SK-N-SH treated with all-trans-retinoic acid at 6 μM for 48 hours (cell line): Measurements from ENCODE around the gene MORN4.

Experiments used
- ATAC-seq: fragments of 200-7000 bp; cut with Tn5 transposase; 3 replicates; pipeline ENCODE4 v1.9.1; 2020; ENCODE audit warnings: mild to moderate bottlenecking, moderate library complexity
- ARNTL ChIP-seq: fragments of 450-650 bp; formaldehyde crosslinking; IDR thresholded peaks from 2 replicates; pipeline ENCODE4 v1.5.0; 2020; ENCODE audit warnings: low read depth, mild to moderate bottlenecking, moderate library complexity, borderline replicate concordance
- BACH2 ChIP-seq: fragments of 250-450 bp; sonication (Bioruptor Pico); IDR thresholded peaks from 2 replicates; pipeline ENCODE4 v1.9.0; 2021; ENCODE audit warnings: mild to moderate bottlenecking, borderline replicate concordance
- CSDC2 ChIP-seq: fragments of 250-450 bp; sonication (Bioruptor Pico); IDR thresholded peaks from 2 replicates; pipeline ENCODE4 v1.5.0; 2020; ENCODE audit warnings: mild to moderate bottlenecking, moderate library complexity
- ESRRG ChIP-seq: fragments of 250-450 bp; sonication (Bioruptor Pico); IDR thresholded peaks from 2 replicates; pipeline ENCODE4 v1.6.1; 2021; ENCODE audit warnings: mild to moderate bottlenecking
- GLIS3 ChIP-seq: fragments of 250-450 bp; sonication (Bioruptor Pico); IDR thresholded peaks from 2 replicates; pipeline ENCODE4 v1.5.0; 2020; ENCODE audit warnings: mild to moderate bottlenecking, moderate library complexity
- ISL1 ChIP-seq: fragments of 250-450 bp; sonication (Bioruptor Pico); IDR thresholded peaks from 2 replicates; pipeline ENCODE4 v2.1.2; 2022; ENCODE audit warnings: mild to moderate bottlenecking, moderate library complexity
- OSR1 ChIP-seq: fragments of 250-450 bp; sonication (Bioruptor Pico); IDR thresholded peaks from 2 replicates; pipeline ENCODE4 v1.8.0; 2022; ENCODE audit warnings: moderate library complexity, mild to moderate bottlenecking, inconsistent platforms
- PPARA ChIP-seq: fragments of 250-450 bp; sonication (Bioruptor Pico); IDR thresholded peaks from 2 replicates; pipeline ENCODE4 v1.5.0; 2020; ENCODE audit warnings: mild to moderate bottlenecking, borderline replicate concordance
- RARB ChIP-seq: fragments of 250-450 bp; sonication (Bioruptor Pico); IDR thresholded peaks from 2 replicates; pipeline ENCODE4 v1.8.0; 2021; ENCODE audit warnings: mild to moderate bottlenecking, moderate library complexity
- SNAI2 ChIP-seq: fragments of 250-450 bp; sonication (Bioruptor Pico); IDR thresholded peaks from 2 replicates; pipeline ENCODE4 v1.5.0; 2020; ENCODE audit warnings: mild to moderate bottlenecking, moderate library complexity
- TCF4 ChIP-seq: fragments of 250-450 bp; sonication (Bioruptor Pico); IDR thresholded peaks from 2 replicates; pipeline ENCODE4 v1.8.0; 2021; ENCODE audit warnings: mild to moderate bottlenecking, moderate library complexity, borderline replicate concordance
- TOX ChIP-seq: fragments of 250-450 bp; sonication (Bioruptor Pico); IDR thresholded peaks from 2 replicates; pipeline ENCODE4 v1.8.0; 2021; ENCODE audit warnings: mild to moderate bottlenecking, moderate library complexity, borderline replicate concordance
- ZC3H10 ChIP-seq: fragments of 250-450 bp; sonication (Bioruptor Pico); IDR thresholded peaks from 2 replicates; pipeline ENCODE4 v1.5.1; 2021; ENCODE audit warnings: mild to moderate bottlenecking, moderate library complexity
- ZFP3 ChIP-seq: fragments of 250-450 bp; sonication (Bioruptor Pico); IDR thresholded peaks from 2 replicates; pipeline ENCODE4 v1.5.0; 2020; ENCODE audit warnings: mild to moderate bottlenecking, moderate library complexity
- ZNF565 ChIP-seq: fragments of 450-650 bp; formaldehyde crosslinking; conservative IDR thresholded peaks from 2 replicates; pipeline ENCODE4 v1.5.0; 2020; ENCODE audit warnings: low read depth, mild to moderate bottlenecking, moderate library complexity
- ZNF70 ChIP-seq: fragments of 450-650 bp; formaldehyde crosslinking; IDR thresholded peaks from 2 replicates; pipeline ENCODE4 v1.5.0; 2020; ENCODE audit warnings: mild to moderate bottlenecking, moderate library complexity
- TF ChIP-seq, protein P1 (sequence below): fragments of 250-450 bp; sonication (Bioruptor Pico); IDR thresholded peaks from 2 replicates; pipeline ENCODE4 v1.8.0; 2021; ENCODE audit warnings: low read depth, mild to moderate bottlenecking, moderate library complexity, borderline replicate concordance
- TF ChIP-seq, protein P2 (sequence below): fragments of 250-450 bp; sonication (Bioruptor Pico); IDR thresholded peaks from 2 replicates; pipeline ENCODE4 v1.8.0; 2020; ENCODE audit warnings: mild to moderate bottlenecking, moderate library complexity, borderline replicate concordance

Gene MORN4

GRCh38 chr10:97572214-97572989 is 60.9 kb downstream of the MORN4 start, which contains the start of gene ANKRD2 (continued):
- TF ChIP-seq ZC3H10 (no peak), RARB (CRISPR knock-in tag) (no peak), ZNF565 (CRISPR knock-in tag) (no peak), ISL1 (CRISPR knock-in tag) (no peak), TOX (no peak), TCF4 (CRISPR knock-in tag) (no peak), CSDC2 (CRISPR knock-in tag) (no peak), GLIS3 (no peak)

DNA sequence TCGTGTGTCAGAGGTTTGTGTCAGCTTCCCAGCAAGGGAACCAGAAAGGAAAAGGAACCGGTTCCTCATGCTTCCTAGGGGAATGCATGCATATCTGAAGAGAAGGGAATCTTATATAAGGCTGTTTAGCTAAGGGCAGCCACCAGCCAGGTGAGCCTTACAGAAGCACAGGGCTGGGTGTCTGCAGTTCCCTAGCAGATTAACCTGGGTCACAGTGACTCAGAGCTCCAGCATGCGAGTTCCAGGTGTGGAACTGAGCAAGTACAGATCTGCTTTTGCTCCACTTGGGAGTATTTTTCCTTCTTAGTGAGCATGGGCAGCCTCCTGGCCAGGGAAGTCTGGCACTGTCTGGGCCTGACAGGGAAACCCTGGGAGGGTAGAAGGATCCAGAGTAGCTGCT is 61.7 kb downstream of the MORN4 start:
- ATAC-seq: no peak
- TF ChIP-seq ARNTL: no peak
- no peak for TF ChIP-seq TCF4 (CRISPR knock-in tag)
- TF ChIP-seq ZC3H10: no peak
- TF ChIP-seq, protein P1, sequence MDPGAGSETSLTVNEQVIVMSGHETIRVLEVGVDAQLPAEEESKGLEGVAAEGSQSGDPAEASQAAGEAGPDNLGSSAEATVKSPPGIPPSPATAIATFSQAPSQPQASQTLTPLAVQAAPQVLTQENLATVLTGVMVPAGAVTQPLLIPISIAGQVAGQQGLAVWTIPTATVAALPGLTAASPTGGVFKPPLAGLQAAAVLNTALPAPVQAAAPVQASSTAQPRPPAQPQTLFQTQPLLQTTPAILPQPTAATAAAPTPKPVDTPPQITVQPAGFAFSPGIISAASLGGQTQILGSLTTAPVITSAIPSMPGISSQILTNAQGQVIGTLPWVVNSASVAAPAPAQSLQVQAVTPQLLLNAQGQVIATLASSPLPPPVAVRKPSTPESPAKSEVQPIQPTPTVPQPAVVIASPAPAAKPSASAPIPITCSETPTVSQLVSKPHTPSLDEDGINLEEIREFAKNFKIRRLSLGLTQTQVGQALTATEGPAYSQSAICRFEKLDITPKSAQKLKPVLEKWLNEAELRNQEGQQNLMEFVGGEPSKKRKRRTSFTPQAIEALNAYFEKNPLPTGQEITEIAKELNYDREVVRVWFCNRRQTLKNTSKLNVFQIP (CRISPR knock-in tag): no peak
- TF ChIP-seq GLIS3: no peak
- TF ChIP-seq, protein P2, sequence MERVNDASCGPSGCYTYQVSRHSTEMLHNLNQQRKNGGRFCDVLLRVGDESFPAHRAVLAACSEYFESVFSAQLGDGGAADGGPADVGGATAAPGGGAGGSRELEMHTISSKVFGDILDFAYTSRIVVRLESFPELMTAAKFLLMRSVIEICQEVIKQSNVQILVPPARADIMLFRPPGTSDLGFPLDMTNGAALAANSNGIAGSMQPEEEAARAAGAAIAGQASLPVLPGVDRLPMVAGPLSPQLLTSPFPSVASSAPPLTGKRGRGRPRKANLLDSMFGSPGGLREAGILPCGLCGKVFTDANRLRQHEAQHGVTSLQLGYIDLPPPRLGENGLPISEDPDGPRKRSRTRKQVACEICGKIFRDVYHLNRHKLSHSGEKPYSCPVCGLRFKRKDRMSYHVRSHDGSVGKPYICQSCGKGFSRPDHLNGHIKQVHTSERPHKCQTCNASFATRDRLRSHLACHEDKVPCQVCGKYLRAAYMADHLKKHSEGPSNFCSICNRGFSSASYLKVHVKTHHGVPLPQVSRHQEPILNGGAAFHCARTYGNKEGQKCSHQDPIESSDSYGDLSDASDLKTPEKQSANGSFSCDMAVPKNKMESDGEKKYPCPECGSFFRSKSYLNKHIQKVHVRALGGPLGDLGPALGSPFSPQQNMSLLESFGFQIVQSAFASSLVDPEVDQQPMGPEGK (CRISPR knock-in tag): no peak

- TF ChIP-seq CSDC2 (CRISPR knock-in tag) (no peak), ZFP3 (CRISPR knock-in tag) (no peak), ARNTL (no peak), BACH2 (CRISPR knock-in tag) (no peak), OSR1 (no peak), SNAI2 (CRISPR knock-in tag) (no peak), RARB (CRISPR knock-in tag) (no peak), TOX (no peak), ESRRG (CRISPR knock-in tag) (no peak), ZC3H10 (no peak), ZNF565 (CRISPR knock-in tag) (no peak), GLIS3 (no peak)
- TF ChIP-seq, protein P2 (CRISPR knock-in tag): no peak
- TF ChIP-seq, protein P1 (CRISPR knock-in tag): no peak
- no peak for ATAC-seq
Observed at GRCh38 chr10:97570789-97571471, 62.4 kb downstream of the MORN4 start.

DNA sequence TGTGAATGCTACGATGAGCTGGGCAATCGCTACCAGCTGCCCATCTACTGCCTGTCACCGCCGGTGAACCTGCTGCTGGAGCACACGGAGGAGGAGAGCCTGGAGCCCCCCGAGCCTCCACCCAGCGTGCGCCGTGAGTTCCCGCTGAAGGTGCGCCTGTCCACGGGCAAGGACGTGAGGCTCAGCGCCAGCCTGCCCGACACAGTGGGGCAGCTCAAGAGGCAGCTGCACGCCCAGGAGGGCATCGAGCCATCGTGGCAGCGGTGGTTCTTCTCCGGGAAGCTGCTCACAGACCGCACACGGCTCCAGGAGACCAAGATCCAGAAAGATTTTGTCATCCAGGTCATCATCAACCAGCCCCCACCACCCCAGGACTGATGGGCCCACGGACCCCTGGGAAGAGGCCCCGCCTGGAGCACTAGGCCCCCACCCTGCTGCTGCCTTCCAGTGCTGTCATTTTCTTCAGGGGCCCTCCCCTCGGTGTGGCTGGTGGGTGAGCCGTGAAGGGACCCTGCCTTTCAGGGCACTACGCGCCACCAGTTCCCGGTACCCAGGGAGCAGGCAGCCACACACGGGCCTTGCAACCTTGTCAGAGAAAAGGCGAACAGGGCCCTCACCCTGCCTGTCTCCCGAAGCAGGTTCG is 63.0 kb downstream of the MORN4 start:
- no peak for ATAC-seq
- no peak for TF ChIP-seq ZNF565 (CRISPR knock-in tag)
- TF ChIP-seq ZNF70: no peak
- no peak for TF ChIP-seq ARNTL
- no peak for TF ChIP-seq RARB (CRISPR knock-in tag)
- TF ChIP-seq ZC3H10: no peak
- TF ChIP-seq PPARA (CRISPR knock-in tag): no peak
- no peak for TF ChIP-seq ESRRG (CRISPR knock-in tag)
- TF ChIP-seq, protein P1 (CRISPR knock-in tag): no peak
- TF ChIP-seq TCF4 (CRISPR knock-in tag): no peak
